Suprapubic skin (tissue), 4 donors: Measurements from ENCODE around the gene TTC27. TPM values are rescaled to one million over a fixed set of nuclear protein-coding genes. Genes with fewer than 3 reads are reported as not detected.

ENCODE experiments used
- DNase-seq, 2 donors: peaks; one replicate each; pipeline ENCODE4 v3.0.0-alpha.2; 2019; ENCODE audit warnings: low spot score in 2 of 2
- H3K27ac ChIP-seq: fragments of 200-600 bp; sonication (generic); one replicate; pipeline ENCODE4 v1.5.1; 2019
- H3K27me3 ChIP-seq: fragments of 200-600 bp; sonication (generic); one replicate; pipeline ENCODE4 v1.5.1; 2019
- H3K36me3 ChIP-seq: fragments of 200-600 bp; sonication (generic); one replicate; pipeline ENCODE4 v1.5.1; 2019
- H3K4me1 ChIP-seq: fragments of 200-600 bp; sonication (generic); one replicate; pipeline ENCODE4 v1.5.1; 2019
- H3K4me3 ChIP-seq: fragments of 200-600 bp; sonication (generic); one replicate; pipeline ENCODE4 v1.5.1; 2019; ENCODE audit warnings: mild to moderate bottlenecking
- H3K9me3 ChIP-seq: fragments of 200-600 bp; sonication (generic); one replicate; pipeline ENCODE4 v1.5.1; 2019
- CTCF ChIP-seq, 2 donors: fragments of 200-600 bp in 1 of 2; fragments of 450-650 bp in 1 of 2; sonication (generic) in 1 of 2; IDR thresholded peaks; one replicate each; pipeline ENCODE4 v1.5.1; 2016 to 2019; ENCODE audit warnings: antibody characterized with exemption in 2 of 2, mild to moderate bottlenecking in 1 of 2, moderate library complexity in 1 of 2
- EP300 ChIP-seq: sonication (generic); formaldehyde crosslinking; IDR thresholded peaks from one replicate; pipeline ENCODE4 v1.6.1; 2017; ENCODE audit warnings: antibody characterized with exemption
- POLR2A ChIP-seq, 2 donors: fragments of 450-650 bp; IDR thresholded peaks; one replicate each; pipeline ENCODE4 v1.6.1; 2017; ENCODE audit warnings: antibody characterized with exemption in 2 of 2, mild to moderate bottlenecking in 2 of 2, moderate library complexity in 2 of 2
- POLR2AphosphoS5 ChIP-seq, 3 donors: sonication (generic); formaldehyde crosslinking; IDR thresholded peaks; one replicate each; pipeline ENCODE4 v1.6.1; 2017; ENCODE audit warnings: antibody characterized with exemption in 3 of 3
- WGBS: methylation state at CpG from one replicate; pipeline ENCODE4 v1.1.5; 2018; 5-methylcytosine and 5-hydroxymethylcytosine counted together
- total RNA-seq, 4 donors: library from RNA; depleted of rRNA; stranded (reverse); fragments of >200 nt; gene quantifications; one replicate each; pipeline ENCODE4 v1.1.0, GENCODE V29; 2016

The TTC27 gene
- total RNA-seq, 4 donors from 2014 or later = 14.0 to 32.7 (median 19.1) TPM

DNA sequence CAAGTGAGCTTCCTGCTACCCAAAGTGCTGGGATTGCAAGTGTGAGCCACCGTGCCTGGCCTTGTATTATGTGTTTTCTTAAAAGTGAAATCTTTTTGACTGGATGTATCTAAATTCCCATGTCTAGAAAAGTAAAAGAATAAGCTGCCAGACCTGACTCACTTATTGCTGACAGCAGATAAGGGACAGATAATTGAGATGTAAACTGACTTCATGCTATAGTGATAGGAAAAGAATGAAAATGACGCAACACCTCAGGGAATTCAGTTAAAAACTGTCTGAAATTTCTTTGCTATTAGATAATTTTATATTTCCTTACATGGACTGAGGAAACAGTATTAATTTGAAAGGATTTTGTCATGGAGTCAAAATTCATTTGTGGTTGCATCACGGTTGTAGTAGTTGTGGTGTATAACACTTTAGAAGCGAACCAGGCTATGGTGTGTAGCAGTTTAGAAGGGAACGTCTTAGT, 19.4 kb downstream of the TTC27 start:
- peaks cover 68% of the 10 kb centered on the region for H3K36me3 ChIP-seq
- H3K9me3 ChIP-seq = no peaks in the 10 kb centered on the region
- DNase-seq = no peak
- no peaks in the 10 kb centered on the region for H3K4me1 ChIP-seq
- TF ChIP-seq CTCF (IDR thresholded peaks at IDR 0.05) (no peak), POLR2AphosphoS5 (IDR thresholded peaks at IDR 0.05) (no peak), POLR2A (IDR thresholded peaks at IDR 0.05) (no peak), EP300 (no peak)
- no peak overlapping the region for H3K27ac ChIP-seq
- no peak overlapping the region for H3K4me3 ChIP-seq
- 76% methylated on average over 5 of the region's 5 CpGs for WGBS
- H3K27me3 ChIP-seq = no peaks in the 10 kb centered on the region

DNA sequence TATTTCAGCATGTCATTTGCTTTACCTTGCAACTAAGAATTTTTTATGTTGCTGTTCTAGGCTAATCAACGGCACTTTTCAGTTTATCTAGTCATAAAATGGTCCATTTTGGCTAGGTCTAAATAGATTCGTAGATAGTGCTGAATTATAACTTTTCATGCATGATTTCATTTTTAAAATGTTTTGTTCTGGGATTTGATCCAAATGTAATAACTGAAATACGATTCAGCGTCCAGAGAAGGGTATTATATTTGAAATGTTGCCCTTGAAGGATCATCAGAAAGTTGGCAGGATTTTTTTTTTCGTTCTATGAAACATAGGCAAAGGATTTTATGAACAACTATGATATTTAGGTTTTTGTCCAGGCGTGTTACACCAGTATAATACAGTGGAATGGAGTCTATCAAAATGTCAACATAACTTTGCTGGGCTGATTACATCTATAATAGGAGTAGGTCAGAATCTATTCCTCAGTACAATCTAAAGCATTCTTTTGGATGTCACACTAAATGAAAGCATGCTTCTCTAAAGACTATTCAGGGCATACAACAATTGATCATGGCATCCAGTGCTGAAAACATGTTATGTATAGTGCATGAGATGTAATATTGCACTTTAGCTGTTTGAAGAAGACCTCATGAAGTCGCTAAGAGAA, 24.8 kb downstream of the TTC27 start:
- no peaks in the 10 kb centered on the region for H3K4me1 ChIP-seq
- H3K4me3 ChIP-seq = no peak overlapping the region
- peaks cover 44% of the 10 kb centered on the region for H3K36me3 ChIP-seq
- WGBS = 49% methylated on average over 7 of the region's 7 CpGs
- no peak overlapping the region for H3K27ac ChIP-seq
- H3K9me3 ChIP-seq = no peaks in the 10 kb centered on the region
- TF ChIP-seq POLR2A (IDR thresholded peaks at IDR 0.05) = no peak
- TF ChIP-seq POLR2AphosphoS5 (IDR thresholded peaks at IDR 0.05) = no peak
- TF ChIP-seq EP300 = no peak
- TF ChIP-seq CTCF (IDR thresholded peaks at IDR 0.05) = no peak
- DNase-seq = no peak
- H3K27me3 ChIP-seq = no peaks in the 10 kb centered on the region

DNA sequence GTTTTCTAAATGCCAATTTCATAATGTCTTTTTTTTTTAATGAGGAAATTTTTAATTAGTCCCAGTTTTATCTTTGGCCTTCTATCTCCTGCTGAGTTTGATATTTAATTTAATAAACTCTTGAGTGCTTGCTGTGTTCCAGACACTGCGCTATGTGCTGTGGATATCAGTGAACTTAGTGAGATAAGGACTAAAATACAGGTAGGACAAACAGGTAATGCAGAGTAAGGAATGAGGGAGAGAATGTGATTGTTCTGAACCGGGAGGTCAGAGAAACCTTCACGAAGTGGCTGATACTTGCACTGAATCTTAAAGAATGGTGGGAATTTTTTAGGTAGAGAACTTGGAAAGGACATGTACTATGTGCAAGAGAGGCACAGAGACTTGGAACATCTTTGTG, 28.2 kb downstream of the TTC27 start:
- DNase-seq = no peak
- no peak for TF ChIP-seq POLR2AphosphoS5 (IDR thresholded peaks at IDR 0.05)
- TF ChIP-seq CTCF (IDR thresholded peaks at IDR 0.05) = no peak
- TF ChIP-seq POLR2A (IDR thresholded peaks at IDR 0.05) = no peak
- no peak for TF ChIP-seq EP300
- H3K36me3 ChIP-seq = peaks cover 28% of the 10 kb centered on the region
- 97% methylated on average over 3 of the region's 3 CpGs for whole genome bisulfite sequencing
- no peaks in the 10 kb centered on the region for H3K9me3 ChIP-seq
- H3K4me1 ChIP-seq = no peaks in the 10 kb centered on the region
- no peak overlapping the region for H3K4me3 ChIP-seq
- H3K27ac ChIP-seq = no peak overlapping the region
- no peaks in the 10 kb centered on the region for H3K27me3 ChIP-seq

DNA sequence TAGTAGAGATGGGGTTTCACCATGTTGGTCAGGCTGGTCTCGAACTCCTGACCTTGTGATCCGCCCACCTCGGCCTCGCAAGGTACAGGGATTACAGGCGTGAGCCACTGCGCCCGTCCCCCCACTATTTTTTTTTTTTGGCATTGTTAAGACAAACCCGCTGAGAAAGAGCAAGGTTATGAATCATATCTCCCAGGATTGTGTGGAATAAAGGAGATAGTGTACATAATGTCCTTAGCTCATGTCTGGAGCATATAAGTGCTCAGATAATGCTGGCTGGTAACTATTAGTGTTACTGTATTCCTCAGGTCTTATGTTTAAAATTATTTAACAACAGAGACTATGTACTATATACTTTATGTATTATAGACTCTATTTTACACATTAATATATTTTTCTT, 36.0 kb downstream of the TTC27 start:
- WGBS = 89% methylated on average over 8 of the region's 8 CpGs
- Histone ChIP-seq H3K27me3 (no peaks in the 10 kb centered on the region), H3K4me1 (no peaks in the 10 kb centered on the region), H3K27ac (no peak overlapping the region), H3K4me3 (no peak overlapping the region), H3K9me3 (no peaks in the 10 kb centered on the region), H3K36me3 (peaks cover 18% of the 10 kb centered on the region)
- TF ChIP-seq CTCF (IDR thresholded peaks at IDR 0.05) (no peak), EP300 (no peak), POLR2A (IDR thresholded peaks at IDR 0.05) (no peak), POLR2AphosphoS5 (IDR thresholded peaks at IDR 0.05) (no peak)
- no peak for DNase-seq

- DNase-seq = no peak
- Histone ChIP-seq H3K27ac (no peak overlapping the region), H3K4me3 (no peak overlapping the region), H3K4me1 (no peaks in the 10 kb centered on the region), H3K36me3 (peaks cover 16% of the 10 kb centered on the region), H3K9me3 (no peaks in the 10 kb centered on the region), H3K27me3 (no peaks in the 10 kb centered on the region)
- 98% methylated on average over 1 of the region's 1 CpG for WGBS
- TF ChIP-seq POLR2A (IDR thresholded peaks at IDR 0.05) = no peak
- TF ChIP-seq EP300 = no peak
- no peak for TF ChIP-seq CTCF (IDR thresholded peaks at IDR 0.05)
- no peak for TF ChIP-seq POLR2AphosphoS5 (IDR thresholded peaks at IDR 0.05)
Observed at GRCh38 chr2:32666704-32667103, 38.9 kb downstream of the TTC27 start.
